ENCODE measurements around the gene GALNT12.
A peak's percentile ranks its signal among the peaks of the same experiment; 100 is the strongest.

The GALNT12 gene

DNA sequence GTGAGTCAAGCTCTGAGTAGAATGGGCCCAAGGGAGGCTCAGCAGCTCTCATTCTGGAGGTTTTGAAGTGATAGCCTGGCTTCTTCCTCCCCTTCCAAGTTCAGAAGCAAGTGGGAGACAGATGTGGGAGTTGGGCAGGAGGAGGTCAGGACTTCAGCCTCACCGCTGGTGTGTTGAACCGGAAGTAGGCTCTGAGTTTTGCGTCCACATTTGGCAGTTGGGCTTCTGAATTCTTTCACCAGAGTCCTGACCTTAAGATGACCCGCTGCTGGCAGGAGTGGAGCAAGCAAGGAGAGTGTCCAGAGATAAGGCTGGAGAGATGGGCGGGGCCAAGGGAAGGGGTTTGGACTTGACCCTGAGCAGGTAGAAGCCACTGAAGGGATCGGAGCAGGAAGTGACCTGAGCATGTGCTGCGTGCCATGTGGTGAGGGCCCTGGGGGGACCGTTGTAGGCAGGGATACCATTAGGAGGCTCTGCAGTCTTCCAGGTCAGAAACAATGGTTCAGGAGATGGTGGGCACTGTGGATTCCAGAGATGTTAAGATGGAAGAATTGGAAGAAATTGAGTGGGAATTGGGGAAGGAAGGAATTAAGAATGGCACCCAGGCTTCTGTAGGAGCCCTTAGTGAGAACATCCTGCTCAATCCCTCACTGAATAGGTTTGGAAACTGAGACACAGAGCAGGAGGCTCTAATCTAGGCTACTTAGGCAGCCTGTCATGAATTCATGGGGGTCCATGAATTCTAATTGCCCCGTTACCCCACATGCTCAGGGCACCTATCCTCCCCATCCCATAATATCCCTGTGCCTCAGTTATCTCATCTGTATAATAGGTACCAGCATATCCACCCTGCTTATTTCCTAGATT, 25.9 kb downstream of the GALNT12 start:
- DNase-seq (ENCODE audit: low read depth in 2 of 2) = no peak

- DNase-seq (ENCODE audit: low read depth in 2 of 2) = no peak
Measured at GRCh38 chr9:98834386-98834785, 26.9 kb downstream of the GALNT12 start.

- no peak for DNase-seq (ENCODE audit: low read depth in 2 of 2)
Measured at GRCh38 chr9:98836206-98836605, 28.7 kb downstream of the GALNT12 start.

DNA sequence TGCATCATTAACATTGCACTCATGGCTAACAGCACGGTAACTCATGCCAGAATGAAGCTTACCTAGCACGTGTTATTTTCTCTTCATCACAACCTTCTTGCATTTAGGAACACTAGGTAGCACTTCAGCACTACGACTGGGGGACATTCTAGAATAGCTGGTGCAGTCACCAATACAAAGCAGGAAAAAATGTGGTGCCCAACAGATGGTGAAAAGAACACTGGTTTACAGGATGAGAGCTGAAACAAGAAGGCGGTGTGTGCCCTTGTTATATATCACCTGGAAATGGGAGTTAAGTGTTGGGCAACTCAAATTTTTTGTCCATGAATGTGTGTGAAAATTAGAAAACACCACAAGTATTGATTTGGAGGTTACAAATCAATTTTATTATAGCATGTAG, 30.0 kb downstream of the GALNT12 start:
- no peak for DNase-seq (ENCODE audit: low read depth in 2 of 2)

- DNase-seq (ENCODE audit: low read depth in 2 of 2) = no peak
Measured at GRCh38 chr9:98838155-98838867, 30.8 kb downstream of the GALNT12 start.

- DNase-seq (ENCODE audit: low read depth in 2 of 2) = no peak
Measured at GRCh38 chr9:98838868-98839565, 31.5 kb downstream of the GALNT12 start.

GRCh38 chr9:98839724-98840123, 32.3 kb downstream of the GALNT12 start:
- no peak for DNase-seq (ENCODE audit: low read depth in 2 of 2)

DNA sequence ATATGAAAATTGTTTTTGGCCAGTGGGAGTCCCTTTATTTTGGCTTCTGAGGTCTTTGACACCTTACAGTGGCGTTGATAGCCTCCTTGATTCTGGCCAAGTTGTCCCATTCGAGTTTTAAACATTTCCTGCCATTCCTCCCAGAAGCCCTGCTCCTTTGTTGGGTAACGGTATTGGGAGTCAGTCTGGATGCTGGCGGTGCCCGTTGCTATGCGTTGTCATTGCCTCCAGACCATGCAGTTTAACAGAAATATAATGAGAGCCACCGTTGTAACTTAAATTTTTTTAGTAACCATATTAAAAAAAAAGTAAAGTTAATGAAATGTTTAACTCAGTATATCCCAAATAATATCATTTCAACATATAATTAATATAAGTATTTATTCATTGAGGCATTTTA, 35.0 kb downstream of the GALNT12 start:
- no peak for DNase-seq (ENCODE audit: low read depth in 2 of 2)

DNA sequence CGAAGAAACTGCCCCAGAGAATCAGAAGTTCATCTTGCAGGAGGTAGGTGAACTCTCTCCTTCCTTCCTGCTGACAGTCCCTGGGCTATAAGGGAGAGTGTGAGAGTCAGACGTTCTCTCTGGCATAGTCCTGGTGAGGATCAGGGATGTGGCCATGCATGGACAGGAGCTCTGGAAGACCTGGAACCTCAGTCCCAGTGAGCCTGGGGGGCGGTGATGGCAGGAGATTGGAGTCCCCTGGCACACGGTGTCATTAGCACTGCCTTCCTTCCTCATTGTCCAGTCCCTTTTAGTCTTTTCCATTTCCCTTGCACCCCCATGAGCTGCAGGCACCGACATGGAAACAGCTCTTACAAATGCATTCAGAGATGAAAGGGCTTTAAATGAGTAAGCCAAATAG, 38.6 kb downstream of the GALNT12 start:
- DNase-seq (ENCODE audit: low read depth in 2 of 2) = no peak

- no peak for DNase-seq (ENCODE audit: low read depth in 2 of 2)
Measured at GRCh38 chr9:98846879-98847278, 39.4 kb downstream of the GALNT12 start.

GRCh38 chr9:98848450-98849149, 41.1 kb downstream of the GALNT12 start:
- DNase-seq (ENCODE audit: low read depth in 2 of 2) = peak; percentile 78 to 81

- no peak for DNase-seq (ENCODE audit: low read depth in 2 of 2)
Measured at GRCh38 chr9:98849563-98849962, 42.1 kb downstream of the GALNT12 start.

- DNase-seq (ENCODE audit: low read depth in 2 of 2) = no peak
Measured at GRCh38 chr9:98850851-98851729, 43.6 kb downstream of the GALNT12 start.

DNA sequence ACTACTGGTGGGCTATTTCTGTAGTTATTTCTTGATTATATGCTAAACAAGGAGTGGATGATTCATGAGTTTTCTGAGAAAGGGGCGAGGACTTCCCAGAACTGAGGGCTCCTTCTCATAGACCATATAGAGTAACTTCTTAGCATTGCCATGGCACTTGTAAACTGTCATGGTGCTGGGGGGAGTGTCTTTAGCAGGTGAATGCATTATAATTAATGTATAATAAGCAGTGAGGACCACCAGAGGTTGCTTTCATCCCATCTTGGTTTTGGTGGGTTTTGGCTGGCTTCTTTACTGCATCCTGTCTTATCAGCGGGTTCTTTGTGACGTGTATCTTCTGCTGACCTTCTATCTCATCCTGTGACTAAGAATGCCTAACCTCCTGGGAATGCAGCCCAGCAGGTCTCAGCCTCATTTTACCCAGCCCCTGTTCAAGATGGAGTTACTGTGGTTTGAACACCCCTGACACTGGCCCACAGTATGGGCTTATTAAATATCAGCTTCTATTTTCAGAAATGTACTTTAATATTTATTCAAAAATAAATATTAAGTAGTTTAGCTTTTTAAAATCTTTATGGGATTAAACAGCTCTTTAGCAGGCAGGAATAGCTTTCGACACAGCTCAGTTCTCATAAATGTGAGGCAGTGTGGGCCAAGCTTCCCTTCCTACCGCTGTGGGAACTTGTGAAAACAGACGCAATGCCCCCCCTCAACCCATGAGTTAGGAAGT, 44.4 kb downstream of the GALNT12 start:
- DNase-seq (ENCODE audit: low read depth in 2 of 2) = peak; percentile 16 to 22

DNA sequence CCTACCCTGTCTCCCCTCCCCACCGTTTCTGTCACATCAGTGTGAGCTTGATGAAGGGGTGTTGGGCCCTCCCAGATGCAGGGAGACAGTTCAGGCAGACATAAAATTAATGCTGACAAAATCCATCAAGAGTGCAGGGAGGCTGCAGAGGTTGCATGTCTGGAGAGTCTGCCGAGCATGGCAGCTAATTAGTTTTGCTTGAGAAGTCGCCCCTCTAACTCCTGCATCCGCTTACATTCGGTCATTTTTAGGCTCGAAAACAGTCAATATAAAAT, 44.9 kb downstream of the GALNT12 start:
- no peak for DNase-seq (ENCODE audit: low read depth in 2 of 2)

GRCh38 chr9:98852961-98853360, 45.5 kb downstream of the GALNT12 start:
- DNase-seq (ENCODE audit: low read depth in 2 of 2) = no peak

DNA sequence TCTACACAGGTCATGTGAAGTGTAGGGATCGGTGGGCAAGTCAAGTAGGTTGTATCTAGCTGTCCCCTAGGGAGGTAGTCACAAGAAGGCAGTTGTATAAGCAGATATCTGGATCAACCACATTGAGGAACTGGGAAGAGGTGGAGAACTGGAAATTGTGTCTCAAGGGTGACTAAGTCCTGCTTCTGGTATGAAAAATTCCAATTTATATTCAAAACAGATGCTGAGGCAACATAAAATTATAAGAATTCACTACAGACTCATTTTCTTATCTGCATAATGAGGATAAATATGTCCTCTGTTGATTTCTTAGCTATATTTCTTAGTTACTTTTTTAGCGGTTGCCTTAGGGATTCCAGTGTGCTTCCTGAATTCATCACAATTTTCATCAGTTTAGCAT, 46.8 kb downstream of the GALNT12 start:
- DNase-seq (ENCODE audit: low read depth in 2 of 2) = no peak

GRCh38 chr9:98855592-98855991, 48.1 kb downstream of the GALNT12 start:
- DNase-seq (ENCODE audit: low read depth in 2 of 2) = no peak

DNA sequence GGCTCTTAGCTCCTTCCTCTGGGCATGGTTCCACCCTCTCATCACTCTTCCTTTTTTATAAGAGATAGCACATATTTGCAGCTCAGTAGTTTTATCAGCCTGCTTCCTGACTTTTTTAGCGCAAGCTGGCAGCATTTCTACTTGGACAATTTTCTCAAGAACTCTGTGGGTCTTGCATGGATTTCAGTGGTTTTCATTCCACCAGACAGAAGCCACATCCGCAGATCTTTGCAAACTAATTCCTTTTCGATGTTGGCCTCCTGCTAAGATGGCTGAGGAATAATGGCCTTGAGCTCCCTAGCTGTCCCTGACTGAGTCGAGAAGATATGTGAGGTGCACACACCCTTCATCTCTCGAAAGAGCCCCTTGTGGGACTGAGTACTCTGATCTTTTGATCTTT, 49.5 kb downstream of the GALNT12 start:
- DNase-seq (ENCODE audit: low read depth in 2 of 2) = no peak

DNA sequence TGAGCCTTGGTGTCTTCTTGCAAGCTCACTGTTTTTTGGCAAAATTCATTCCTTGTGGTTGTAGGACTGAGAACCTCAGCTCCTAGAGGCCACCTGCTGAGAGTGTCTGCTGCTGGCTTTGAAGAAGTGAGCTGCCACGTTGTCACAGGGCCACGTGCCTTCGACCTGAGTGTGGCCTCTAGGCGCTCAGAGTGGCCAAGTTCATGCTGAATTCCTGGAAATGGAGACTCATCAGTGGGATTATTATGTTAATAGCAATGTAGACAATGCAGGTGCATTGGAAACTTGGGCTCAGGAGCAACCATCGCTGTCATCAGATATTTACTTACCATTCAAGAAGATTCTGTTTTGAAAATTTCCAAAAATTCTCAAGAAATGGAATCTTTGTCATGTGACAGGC, 52.5 kb downstream of the GALNT12 start:
- no peak for DNase-seq (ENCODE audit: low read depth in 2 of 2)

Data from stimulated activated CD4-positive, alpha-beta T cell treated with anti-CD3 and anti-CD28 coated beads, Interleukin-4, amount 100 ng/mL, for 48 hours (primary cell).